ENCODE results near the gene RAD51B.

The RAD51B gene

GRCh38 chr14:68591786-68592185 is 772.2 kb downstream of the RAD51B start:
- DNase-seq = no peak

DNA sequence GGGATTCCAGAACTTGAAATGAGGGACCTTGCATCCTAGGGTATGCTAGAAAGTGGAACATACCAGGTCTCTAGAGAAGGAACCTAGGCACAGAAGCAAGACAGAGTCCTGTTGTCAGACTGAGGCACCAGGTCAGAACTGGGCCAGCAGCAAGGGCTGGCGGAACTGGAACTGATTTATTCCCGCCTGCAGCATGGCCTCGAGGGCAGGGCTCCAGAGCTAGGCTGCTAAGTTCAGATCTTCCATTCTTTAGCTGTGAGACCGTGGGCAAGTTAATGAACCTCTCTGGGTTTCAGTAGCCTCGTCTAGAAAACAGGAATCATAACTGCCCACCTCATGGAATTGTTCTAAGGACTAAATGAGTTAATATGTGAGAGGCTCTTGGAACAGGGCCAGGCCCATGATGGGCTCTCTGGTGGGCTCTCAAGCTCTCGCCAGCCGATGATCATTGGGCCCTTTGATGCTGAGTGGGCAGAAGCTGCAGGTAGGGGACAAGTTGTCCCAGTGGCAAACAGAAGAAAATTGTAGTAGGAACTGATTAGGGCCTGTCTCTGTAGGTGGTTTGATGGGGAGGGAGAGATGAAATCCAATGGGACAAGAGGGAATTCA is 773.5 kb downstream of the RAD51B start:
- DNase-seq = no peak

GRCh38 chr14:68593806-68594536 is 774.4 kb downstream of the RAD51B start:
- DNase-seq = no peak

- DNase-seq = no peak
These were observed 775.3 kb downstream of the RAD51B start for GRCh38 chr14:68594737-68595380.

GRCh38 chr14:68596211-68596610 is 776.6 kb downstream of the RAD51B start:
- DNase-seq = no peak

DNA sequence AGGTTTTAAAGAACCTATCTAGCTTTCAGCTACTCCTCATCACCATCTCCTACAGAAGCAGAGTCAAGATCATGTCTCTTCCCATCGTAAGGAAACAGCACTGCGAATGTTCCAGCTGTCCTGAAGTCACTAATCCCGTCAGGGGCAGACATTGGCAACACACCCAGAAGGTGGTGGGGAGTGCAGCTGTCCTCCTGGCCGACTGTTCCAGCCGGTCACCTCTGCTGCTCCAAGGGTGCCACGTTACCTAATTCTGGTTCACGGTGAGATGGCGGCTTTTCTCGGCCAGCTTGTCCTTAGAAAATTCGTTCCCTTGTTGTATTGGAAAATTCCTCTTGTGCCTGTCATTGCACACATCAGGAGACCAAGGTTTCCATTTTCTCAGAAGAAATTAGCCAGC is 777.1 kb downstream of the RAD51B start:
- DNase-seq = no peak

DNA sequence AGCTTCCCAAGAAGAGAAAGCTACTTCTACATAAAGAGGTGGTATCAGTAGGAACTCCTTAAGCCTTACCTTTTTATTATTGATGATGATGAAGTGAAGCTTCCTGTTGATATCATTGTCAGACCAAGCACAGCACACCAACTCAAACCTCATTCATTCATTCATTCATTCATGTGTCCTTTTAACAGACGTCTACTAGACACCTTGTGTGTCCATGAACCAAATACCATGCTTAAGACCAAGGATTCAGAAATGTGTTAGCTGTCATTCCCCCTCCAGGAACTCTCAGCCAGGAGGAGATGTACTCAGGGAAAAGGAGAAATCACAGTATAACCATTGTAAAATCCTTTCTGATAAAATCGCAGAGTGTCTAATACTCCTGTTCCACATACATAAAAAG is 778.5 kb downstream of the RAD51B start:
- no peak for DNase-seq

GRCh38 chr14:68598621-68599447 is 779.3 kb downstream of the RAD51B start:
- DNase-seq = no peak

DNA sequence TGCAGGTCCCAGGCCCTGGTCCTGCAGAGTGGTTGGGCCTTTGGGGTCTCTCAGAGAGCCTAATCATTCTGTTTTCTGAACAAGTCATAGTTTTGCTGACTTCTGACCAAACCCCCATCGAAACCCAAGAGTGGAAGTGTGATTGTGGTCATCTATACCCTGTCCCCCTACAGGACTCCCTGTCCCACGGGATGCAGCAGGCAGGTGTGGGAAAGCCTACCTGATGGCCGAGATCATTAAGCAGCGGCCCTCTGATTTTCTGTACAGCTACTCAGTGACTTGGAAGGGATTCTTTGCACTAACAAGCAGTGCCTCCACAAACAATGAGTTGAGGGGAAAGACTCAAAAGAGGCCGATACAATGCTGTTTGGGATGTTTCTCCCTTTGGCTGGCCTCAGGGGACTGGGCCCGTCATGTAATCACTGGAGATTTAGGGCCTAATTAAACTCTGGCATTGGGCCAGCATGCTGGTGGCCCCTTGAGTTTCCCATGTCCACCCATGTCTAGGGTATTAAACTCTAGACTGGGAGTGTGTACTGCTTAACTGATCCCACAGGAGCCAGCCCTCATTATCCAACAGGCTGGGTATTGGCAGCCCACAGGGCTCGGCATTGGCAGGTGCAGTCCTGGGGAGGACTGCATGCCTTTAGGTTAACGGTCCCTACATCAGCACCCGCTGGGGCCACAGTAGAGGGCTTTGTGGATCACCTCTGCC is 780.5 kb downstream of the RAD51B start:
- no peak for DNase-seq

- DNase-seq = no peak
These were observed 782.9 kb downstream of the RAD51B start for GRCh38 chr14:68602507-68602906.

- no peak for DNase-seq
These were observed 784.2 kb downstream of the RAD51B start for GRCh38 chr14:68603533-68604360.

GRCh38 chr14:68604361-68604730 is 784.8 kb downstream of the RAD51B start:
- no peak for DNase-seq

DNA sequence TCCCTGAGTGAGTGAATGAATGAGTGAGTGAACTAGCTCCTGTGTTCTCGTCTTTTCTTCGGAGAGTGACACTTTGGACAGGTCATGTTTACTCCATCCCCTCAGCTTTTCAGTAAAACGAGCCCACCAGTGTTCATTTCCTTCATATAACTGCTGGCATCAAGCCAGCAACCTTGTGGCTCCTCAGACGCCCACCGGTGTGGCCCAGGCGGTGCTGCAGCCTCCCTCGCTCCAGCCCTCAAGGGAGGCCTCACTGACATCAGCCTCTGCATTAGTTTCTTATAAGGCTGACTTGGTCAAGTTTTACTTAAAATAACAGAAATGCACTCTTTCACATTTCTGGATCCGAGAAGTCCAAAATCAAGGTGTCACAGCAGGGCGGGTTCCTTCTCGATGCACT is 785.2 kb downstream of the RAD51B start:
- DNase-seq = no peak

DNA sequence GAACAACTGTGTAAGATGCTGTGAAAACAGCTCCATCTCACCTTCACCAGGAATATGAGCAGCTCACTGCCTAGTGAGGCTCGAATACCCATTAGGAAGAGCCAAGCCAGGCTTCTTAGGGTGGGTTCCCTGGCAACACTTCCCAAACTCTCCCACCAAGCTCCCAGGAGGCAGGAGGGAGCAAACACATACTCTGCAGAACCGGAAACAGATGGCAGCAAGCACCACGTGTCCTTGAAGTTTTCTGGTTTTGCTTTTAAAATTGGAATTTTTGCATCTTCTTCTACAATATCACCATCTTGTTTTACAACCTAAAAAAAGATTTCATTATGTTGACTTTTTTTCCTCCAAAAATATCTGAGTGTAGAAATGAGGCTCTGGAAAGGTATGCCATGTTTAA is 786.6 kb downstream of the RAD51B start:
- no peak for DNase-seq

DNA sequence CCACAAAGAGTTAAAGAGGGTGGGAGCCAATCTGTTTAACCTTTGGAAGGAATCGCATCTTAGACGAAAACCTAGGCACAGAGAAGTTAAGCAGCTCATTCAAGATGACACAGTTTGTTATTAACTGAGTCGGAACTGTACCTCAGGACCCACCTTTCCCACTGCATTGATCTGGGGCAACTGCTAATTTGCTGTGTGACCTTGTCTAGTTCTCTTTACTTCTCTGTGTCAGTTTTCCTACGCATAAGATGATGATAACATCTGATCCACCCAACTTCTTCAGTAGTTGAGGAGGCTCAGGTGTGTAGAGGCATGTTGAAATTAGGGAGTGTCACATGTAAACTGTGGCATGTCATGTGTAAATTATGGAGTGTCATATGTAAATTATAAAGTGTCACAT is 787.1 kb downstream of the RAD51B start:
- no peak for DNase-seq

- no peak for DNase-seq
These were observed 787.7 kb downstream of the RAD51B start for GRCh38 chr14:68607081-68607866.

GRCh38 chr14:68607867-68608573 is 788.4 kb downstream of the RAD51B start:
- DNase-seq = peak; percentile 58

DNA sequence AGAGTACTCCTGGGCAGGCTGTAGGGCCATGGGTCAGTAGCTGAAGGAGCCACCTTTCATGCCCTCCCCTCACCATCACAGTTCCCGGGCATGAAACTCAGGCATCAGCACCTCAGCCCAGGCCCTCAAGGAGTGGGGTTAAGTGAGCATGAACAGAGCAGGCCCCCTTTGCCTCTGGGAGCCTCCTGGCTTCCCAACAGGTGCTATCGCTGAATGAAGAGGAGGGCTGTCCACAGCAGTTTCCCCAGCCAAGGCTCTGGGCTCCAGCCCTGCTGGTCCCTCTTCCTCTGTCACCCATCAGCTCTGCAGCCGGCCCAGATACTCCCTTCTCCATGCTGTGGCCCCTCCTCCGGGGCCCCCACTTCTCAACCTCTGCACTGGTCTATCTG is 789.0 kb downstream of the RAD51B start:
- no peak for DNase-seq

- DNase-seq = no peak
These were observed 789.4 kb downstream of the RAD51B start for GRCh38 chr14:68609012-68609411.

DNA sequence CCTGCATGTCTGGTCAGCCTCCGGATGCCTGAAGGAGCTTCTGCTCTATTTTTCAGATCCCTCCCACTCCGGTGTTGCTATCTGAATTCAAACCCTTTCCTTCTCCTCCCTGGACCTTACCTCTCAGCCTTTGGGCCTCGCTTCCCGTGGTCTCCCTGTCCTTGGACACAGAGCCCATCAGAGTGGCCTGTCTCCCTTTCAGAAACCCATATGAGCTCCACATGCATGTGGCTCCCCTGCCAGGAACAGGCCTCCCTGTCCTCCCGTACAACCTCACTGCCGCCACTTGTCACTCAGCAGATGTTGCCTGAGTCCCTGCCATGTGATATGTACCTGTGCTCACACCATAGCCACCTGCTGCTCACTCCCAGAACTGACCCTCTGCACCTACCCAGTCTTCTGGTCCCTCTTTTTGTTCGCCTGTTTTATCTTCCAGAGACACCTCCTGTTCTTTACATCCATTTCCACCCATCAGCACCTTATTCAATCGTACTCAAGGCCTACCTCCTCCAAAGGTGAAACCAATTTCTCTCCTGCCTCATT is 790.7 kb downstream of the RAD51B start:
- DNase-seq = no peak

Measured in NCI-H1092 treated with DMSO at 0.1 percent for 48 hours (cell line).